H9 (cell line): Measurements from ENCODE around the gene ENOX1. TPM values are rescaled to one million over a fixed set of nuclear protein-coding genes. Genes with fewer than 3 reads are reported as not detected.

Experiments
- DNase-seq: peaks from one replicate; pipeline ENCODE4 v3.0.0-alpha.2; 2017
- H2AFZ ChIP-seq: one replicate; pipeline ENCODE4 v1.6.1; 2013; ENCODE audit warnings: mild to moderate bottlenecking, low read length, control low read depth, moderate library complexity
- H2AK5ac ChIP-seq: 2 replicates; pipeline ENCODE4 v1.6.1; 2013; ENCODE audit warnings: low read length, control low read depth, mixed read lengths; ENCODE audit not compliant: insufficient read length
- H2BK120ac ChIP-seq: one replicate; pipeline ENCODE4 v1.6.1; 2013; ENCODE audit warnings: low read depth, mild to moderate bottlenecking, low read length, control low read depth, inconsistent platforms; ENCODE audit not compliant: poor library complexity, severe bottlenecking
- H2BK12ac ChIP-seq: 2 replicates; pipeline ENCODE4 v1.6.1; 2013; ENCODE audit warnings: low read length, control low read depth, mixed read lengths, low read depth; ENCODE audit not compliant: insufficient read length
- H2BK15ac ChIP-seq: 2 replicates; pipeline ENCODE4 v1.6.1; 2013; ENCODE audit warnings: low read depth, low read length, control low read depth
- H2BK20ac ChIP-seq: one replicate; pipeline ENCODE4 v1.6.1; 2013; ENCODE audit warnings: low read depth, mild to moderate bottlenecking, low read length, control low read depth, inconsistent platforms; ENCODE audit not compliant: poor library complexity, severe bottlenecking
- H2BK5ac ChIP-seq: 2 replicates; pipeline ENCODE4 v1.6.1; 2013; ENCODE audit warnings: low read length, control low read depth, mixed read lengths; ENCODE audit not compliant: insufficient read length
- H3K14ac ChIP-seq: 2 replicates; pipeline ENCODE4 v1.6.1; 2013; ENCODE audit warnings: low read length, control low read depth; ENCODE audit not compliant: insufficient read depth
- H3K18ac ChIP-seq: 2 replicates; pipeline ENCODE4 v1.6.1; 2013; ENCODE audit warnings: low read depth, mild to moderate bottlenecking, mixed read lengths, low read length, control low read depth; ENCODE audit not compliant: insufficient read length
- H3K23ac ChIP-seq: 2 replicates; pipeline ENCODE4 v1.6.1; 2013; ENCODE audit warnings: low read length, control low read depth, mixed read lengths, low read depth; ENCODE audit not compliant: insufficient read length
- H3K23me2 ChIP-seq: 2 replicates; pipeline ENCODE4 v1.6.1; 2013; ENCODE audit warnings: low read depth, mild to moderate bottlenecking, mixed read lengths, low read length, control low read depth; ENCODE audit not compliant: insufficient read length, poor library complexity, severe bottlenecking
- H3K27ac ChIP-seq: 2 replicates; pipeline ENCODE4 v1.5.1; 2013; ENCODE audit warnings: low read length, control low read depth, mixed read lengths, low read depth; ENCODE audit not compliant: insufficient read length
- H3K27me3 ChIP-seq: 2 replicates; pipeline ENCODE4 v1.6.1; 2013; ENCODE audit warnings: low read length, control low read depth, inconsistent platforms; ENCODE audit not compliant: insufficient read depth
- H3K4ac ChIP-seq: 2 replicates; pipeline ENCODE4 v1.6.1; 2013; ENCODE audit warnings: low read depth, mild to moderate bottlenecking, control low read depth, inconsistent platforms, low read length, moderate library complexity
- H3K4me1 ChIP-seq: 2 replicates; pipeline ENCODE4 v1.6.1; 2013; ENCODE audit warnings: low read length, control low read depth, inconsistent platforms; ENCODE audit not compliant: insufficient read depth
- H3K4me2 ChIP-seq: 2 replicates; pipeline ENCODE4 v1.6.1; 2013; ENCODE audit warnings: low read length, control low read depth, mixed read lengths; ENCODE audit not compliant: insufficient read length, insufficient read depth
- H3K56ac ChIP-seq: 2 replicates; pipeline ENCODE4 v1.6.1; 2013; ENCODE audit warnings: low read depth, mild to moderate bottlenecking, mixed read lengths, low read length, control low read depth; ENCODE audit not compliant: insufficient read length
- H3K79me1 ChIP-seq: 2 replicates; pipeline ENCODE4 v1.6.1; 2013; ENCODE audit warnings: low read depth, mild to moderate bottlenecking, moderate library complexity, low read length, control low read depth, inconsistent platforms; ENCODE audit not compliant: insufficient read depth, poor library complexity, severe bottlenecking
- H3K79me2 ChIP-seq: 2 replicates; pipeline ENCODE4 v1.6.1; 2013; ENCODE audit warnings: low read length, control low read depth, inconsistent platforms; ENCODE audit not compliant: insufficient read depth
- H3K9ac ChIP-seq: 2 replicates; pipeline ENCODE4 v1.6.1; 2013; ENCODE audit warnings: low read length, control low read depth, mixed read lengths; ENCODE audit not compliant: insufficient read length; ENCODE audit errors: extremely low read depth
- H3K9me3 ChIP-seq: one replicate; pipeline ENCODE4 v1.6.1; 2013; ENCODE audit warnings: low read depth, low read length, inconsistent platforms; ENCODE audit not compliant: control insufficient read depth
- H3T11ph ChIP-seq: one replicate; pipeline ENCODE4 v1.6.1; 2013; ENCODE audit warnings: mild to moderate bottlenecking, low read length, control low read depth, inconsistent platforms
- H4K20me1 ChIP-seq: one replicate; pipeline ENCODE4 v1.6.1; 2013; ENCODE audit not compliant: control insufficient read depth, insufficient read length, insufficient read depth
- H4K5ac ChIP-seq: 2 replicates; pipeline ENCODE4 v1.6.1; 2013; ENCODE audit warnings: low read depth, mild to moderate bottlenecking, mixed read lengths, low read length, control low read depth; ENCODE audit not compliant: insufficient read length
- H4K8ac ChIP-seq: replicated peaks from 2 replicates; pipeline ENCODE4 v1.6.1; 2013; ENCODE audit warnings: low read length, control low read depth, mixed read lengths, low read depth; ENCODE audit not compliant: insufficient read length
- H4K91ac ChIP-seq: 2 replicates; pipeline ENCODE4 v1.6.1; 2013; ENCODE audit warnings: low read depth, mild to moderate bottlenecking, moderate library complexity, mixed read lengths, low read length, control low read depth; ENCODE audit not compliant: insufficient read length
- H3K27ac Mint-ChIP-seq, 3 experiments: 2 replicates in 2 of 3; 3 replicates in 1 of 3; pipeline ENCODE4 v1.8.0; 2020 to 2021; ENCODE audit warnings: mixed read lengths in 3 of 3, mild to moderate bottlenecking in 1 of 3, moderate library complexity in 1 of 3
- H3K27me3 Mint-ChIP-seq: 2 replicates; pipeline ENCODE4 v1.8.0; 2021; ENCODE audit warnings: low read depth, mild to moderate bottlenecking, moderate library complexity, mixed read lengths
- H3K36me3 Mint-ChIP-seq, 3 experiments: 2 replicates in 2 of 3; 3 replicates in 1 of 3; pipeline ENCODE4 v1.8.0; 2020 to 2021; ENCODE audit warnings: low read depth in 3 of 3, mixed read lengths in 3 of 3; ENCODE audit not compliant: insufficient read depth in 1 of 3
- H3K4me1 Mint-ChIP-seq, 2 experiments: 2 replicates each; pipeline ENCODE4 v1.8.0; 2020; ENCODE audit warnings: mixed read lengths in 2 of 2
- H3K4me3 Mint-ChIP-seq, 2 experiments: 2 replicates in 1 of 2; 3 replicates in 1 of 2; pipeline ENCODE4 v1.8.0; 2020 to 2021; ENCODE audit warnings: mild to moderate bottlenecking in 2 of 2, mixed read lengths in 2 of 2, moderate library complexity in 1 of 2
- H3K9me3 Mint-ChIP-seq, 2 experiments: 2 replicates in 1 of 2; 3 replicates in 1 of 2; pipeline ENCODE4 v1.8.0; 2020; ENCODE audit warnings: mild to moderate bottlenecking in 2 of 2, mixed read lengths in 2 of 2, moderate library complexity in 1 of 2
- CTCF ChIP-seq: fragments of 200-600 bp; sonication (generic); conservative IDR thresholded peaks from 3 replicates; pipeline ENCODE4 v1.8.0; 2021; ENCODE audit warnings: antibody characterized with exemption, mild to moderate bottlenecking
- WGBS: extraction: QIAGEN DNeasy Blood & Tissue Kit; methylation state at CpG from one replicate; pipeline ENCODE4 v1.1.7; 2013; ENCODE audit warnings: missing lambda C conversion rate, low lambda C conversion rate, mixed read lengths; ENCODE audit not compliant: insufficient read length; ENCODE audit errors: extremely low coverage; 5-methylcytosine and 5-hydroxymethylcytosine counted together
- total RNA-seq: library from RNA; stranded (reverse); gene quantifications from 2 replicates; pipeline ENCODE4 v1.2.1, GENCODE V29; 2021

ENOX1 gene
- total RNA-seq, 1 experiment from 2014 or later: 0.24 TPM

GRCh38 chr13:43238341-43239083, 548.3 kb downstream of the ENOX1 start:
- Histone ChIP-seq H3K9ac (no peak overlapping the region), H2BK5ac (no peak overlapping the region), H3K79me2 (no peaks in the 10 kb centered on the region), H3K56ac (no peak overlapping the region), H3K18ac (no peak overlapping the region), H3K23ac (no peak overlapping the region), H3K27ac (no peak overlapping the region), H4K5ac (no peak overlapping the region), H3K79me1 (no peaks in the 10 kb centered on the region), H3K4me2 (no peak overlapping the region), H4K91ac (no peak overlapping the region), H2BK15ac (no peak overlapping the region), H2AFZ (no peak overlapping the region), H3K27me3 (no peaks in the 10 kb centered on the region), H3K9me3 (no peaks in the 10 kb centered on the region), H3K23me2 (no peaks in the 10 kb centered on the region), H2BK20ac (no peak overlapping the region), H3K4ac (no peak overlapping the region), H2AK5ac (no peak overlapping the region), H3T11ph (no peak overlapping the region), H3K14ac (no peak overlapping the region), H3K4me1 (no peaks in the 10 kb centered on the region), H2BK12ac (no peak overlapping the region), H4K20me1 (no peaks in the 10 kb centered on the region), H2BK120ac (no peak overlapping the region), H4K8ac (no peak overlapping the region)
- H3K4me1 Mint-ChIP-seq: peaks cover 5% of the 10 kb centered on the region in 2 experiments; a peak in 2 of 4 replicates
- no peaks in the 10 kb centered on the region for H3K36me3 Mint-ChIP-seq
- no peak overlapping the region; a peak in 1 of 7 replicates for H3K27ac Mint-ChIP-seq
- peak; percentile 26; the same call in 1 of the 3 replicates for TF ChIP-seq CTCF
- H3K4me3 Mint-ChIP-seq: no peak overlapping the region
- H3K9me3 Mint-ChIP-seq: no peaks in the 10 kb centered on the region
- no CpG with 5 or more reads among the region's 2 CpGs for WGBS
- no peak for DNase-seq
- H3K27me3 Mint-ChIP-seq: no peaks in the 10 kb centered on the region; the same call in 1 of the 2 replicates
